Measurements from ENCODE around the gene COG8.
A peak's percentile ranks its signal among the peaks of the same experiment; 100 is the strongest.

COG8 gene

GRCh38 chr16:69329369-69330285, 9.7 kb downstream of the COG8 start:
- peaks cover 11% of the 10 kb centered on the region for H3K36me3 Mint-ChIP-seq (ENCODE audit: low read depth)
- no peaks in the 10 kb centered on the region for H3K9me3 Mint-ChIP-seq
- H3K4me1 Mint-ChIP-seq (ENCODE audit: low read depth) = peaks cover 27% of the 10 kb centered on the region
- peak overlapping the region; percentile 77 for H3K4me3 Mint-ChIP-seq
- H3K27me3 Mint-ChIP-seq (ENCODE audit: low read depth) = no peaks in the 10 kb centered on the region
- no peak overlapping the region for H3K27ac Mint-ChIP-seq

- Mint-ChIP-seq H3K27ac (no peak overlapping the region), H3K9me3 (no peaks in the 10 kb centered on the region), H3K4me3 (peak overlapping the region; percentile 77), H3K27me3 (ENCODE audit: low read depth) (no peaks in the 10 kb centered on the region), H3K4me1 (ENCODE audit: low read depth) (peaks cover 27% of the 10 kb centered on the region), H3K36me3 (ENCODE audit: low read depth) (peaks cover 6% of the 10 kb centered on the region)
Measured at GRCh38 chr16:69328854-69329316, 10.5 kb downstream of the COG8 start.

GRCh38 chr16:69327585-69328310, 11.6 kb downstream of the COG8 start:
- Mint-ChIP-seq H3K27ac (no peak overlapping the region), H3K27me3 (ENCODE audit: low read depth) (no peaks in the 10 kb centered on the region), H3K4me3 (no peak overlapping the region), H3K36me3 (ENCODE audit: low read depth) (peaks cover 4% of the 10 kb centered on the region), H3K9me3 (no peaks in the 10 kb centered on the region), H3K4me1 (ENCODE audit: low read depth) (peaks cover 27% of the 10 kb centered on the region)

- no peak overlapping the region for H3K27ac Mint-ChIP-seq
- no peaks in the 10 kb centered on the region for H3K9me3 Mint-ChIP-seq
- no peak overlapping the region for H3K4me3 Mint-ChIP-seq
- peaks cover 27% of the 10 kb centered on the region for H3K4me1 Mint-ChIP-seq (ENCODE audit: low read depth)
- no peaks in the 10 kb centered on the region for H3K27me3 Mint-ChIP-seq (ENCODE audit: low read depth)
- peaks cover 12% of the 10 kb centered on the region for H3K36me3 Mint-ChIP-seq (ENCODE audit: low read depth)
Measured at GRCh38 chr16:69326172-69326873, 13.0 kb downstream of the COG8 start.

GRCh38 chr16:69325784-69326171, 13.6 kb downstream of the COG8 start:
- Mint-ChIP-seq H3K4me3 (no peak overlapping the region), H3K27me3 (ENCODE audit: low read depth) (no peaks in the 10 kb centered on the region), H3K4me1 (ENCODE audit: low read depth) (peaks cover 27% of the 10 kb centered on the region), H3K27ac (no peak overlapping the region), H3K36me3 (ENCODE audit: low read depth) (peaks cover 16% of the 10 kb centered on the region), H3K9me3 (no peaks in the 10 kb centered on the region)

- no peaks in the 10 kb centered on the region for H3K9me3 Mint-ChIP-seq
- no peaks in the 10 kb centered on the region for H3K27me3 Mint-ChIP-seq (ENCODE audit: low read depth)
- no peak overlapping the region for H3K27ac Mint-ChIP-seq
- peaks cover 18% of the 10 kb centered on the region for H3K36me3 Mint-ChIP-seq (ENCODE audit: low read depth)
- no peak overlapping the region for H3K4me3 Mint-ChIP-seq
- H3K4me1 Mint-ChIP-seq (ENCODE audit: low read depth) = peaks cover 27% of the 10 kb centered on the region
Measured at GRCh38 chr16:69324585-69325253, 14.6 kb downstream of the COG8 start.

GRCh38 chr16:69324013-69324531, 15.3 kb downstream of the COG8 start:
- Mint-ChIP-seq H3K4me1 (ENCODE audit: low read depth) (peaks cover 22% of the 10 kb centered on the region), H3K36me3 (ENCODE audit: low read depth) (peaks cover 23% of the 10 kb centered on the region), H3K9me3 (no peaks in the 10 kb centered on the region), H3K4me3 (no peak overlapping the region), H3K27ac (no peak overlapping the region), H3K27me3 (ENCODE audit: low read depth) (no peaks in the 10 kb centered on the region)

GRCh38 chr16:69323415-69323814, 15.9 kb downstream of the COG8 start:
- Mint-ChIP-seq H3K36me3 (ENCODE audit: low read depth) (peaks cover 26% of the 10 kb centered on the region), H3K4me1 (ENCODE audit: low read depth) (peaks cover 15% of the 10 kb centered on the region), H3K27ac (no peak overlapping the region), H3K9me3 (no peaks in the 10 kb centered on the region), H3K4me3 (no peak overlapping the region), H3K27me3 (ENCODE audit: low read depth) (no peaks in the 10 kb centered on the region)

GRCh38 chr16:69322343-69322742, 17.0 kb downstream of the COG8 start:
- H3K36me3 Mint-ChIP-seq (ENCODE audit: low read depth) = peaks cover 27% of the 10 kb centered on the region
- peaks cover 13% of the 10 kb centered on the region for H3K4me1 Mint-ChIP-seq (ENCODE audit: low read depth)
- H3K4me3 Mint-ChIP-seq = no peak overlapping the region
- H3K9me3 Mint-ChIP-seq = no peaks in the 10 kb centered on the region
- no peaks in the 10 kb centered on the region for H3K27me3 Mint-ChIP-seq (ENCODE audit: low read depth)
- H3K27ac Mint-ChIP-seq = no peak overlapping the region

- Mint-ChIP-seq H3K4me1 (ENCODE audit: low read depth) (peaks cover 7% of the 10 kb centered on the region), H3K36me3 (ENCODE audit: low read depth) (peaks cover 32% of the 10 kb centered on the region), H3K9me3 (no peaks in the 10 kb centered on the region), H3K27me3 (ENCODE audit: low read depth) (no peaks in the 10 kb centered on the region), H3K27ac (no peak overlapping the region), H3K4me3 (no peak overlapping the region)
Measured at GRCh38 chr16:69321080-69321479, 18.3 kb downstream of the COG8 start.

GRCh38 chr16:69320740-69321073, 18.7 kb downstream of the COG8 start:
- Mint-ChIP-seq H3K27ac (no peak overlapping the region), H3K4me1 (ENCODE audit: low read depth) (peaks cover 3% of the 10 kb centered on the region), H3K27me3 (ENCODE audit: low read depth) (no peaks in the 10 kb centered on the region), H3K4me3 (no peak overlapping the region), H3K9me3 (no peaks in the 10 kb centered on the region), H3K36me3 (ENCODE audit: low read depth) (peaks cover 35% of the 10 kb centered on the region)

- H3K36me3 Mint-ChIP-seq (ENCODE audit: low read depth) = peaks cover 38% of the 10 kb centered on the region
Measured at GRCh38 chr16:69319826-69320739, 19.3 kb downstream of the COG8 start.

GRCh38 chr16:69319381-69319780, 20.0 kb downstream of the COG8 start:
- no peak overlapping the region for H3K4me3 Mint-ChIP-seq
- H3K4me1 Mint-ChIP-seq (ENCODE audit: low read depth) = no peaks in the 10 kb centered on the region
- H3K36me3 Mint-ChIP-seq (ENCODE audit: low read depth) = peaks cover 40% of the 10 kb centered on the region
- no peaks in the 10 kb centered on the region for H3K27me3 Mint-ChIP-seq (ENCODE audit: low read depth)
- H3K9me3 Mint-ChIP-seq = no peaks in the 10 kb centered on the region
- H3K27ac Mint-ChIP-seq = no peak overlapping the region

More at GRCh38 chr16:69319826-69320739, 19.3 kb downstream of the COG8 start:
- H3K9me3 Mint-ChIP-seq = no peaks in the 10 kb centered on the region
- no peak overlapping the region for H3K27ac Mint-ChIP-seq
- H3K27me3 Mint-ChIP-seq (ENCODE audit: low read depth) = no peaks in the 10 kb centered on the region
- H3K4me3 Mint-ChIP-seq = no peak overlapping the region
- no peaks in the 10 kb centered on the region for H3K4me1 Mint-ChIP-seq (ENCODE audit: low read depth)
